ENCODE data around the gene FAM222B.
"Not testable (repeated sequence)": the region's sequence is repeated elsewhere in the genome, so short reads cannot be mapped to it uniquely, and the experiment has no call there.

FAM222B gene

DNA sequence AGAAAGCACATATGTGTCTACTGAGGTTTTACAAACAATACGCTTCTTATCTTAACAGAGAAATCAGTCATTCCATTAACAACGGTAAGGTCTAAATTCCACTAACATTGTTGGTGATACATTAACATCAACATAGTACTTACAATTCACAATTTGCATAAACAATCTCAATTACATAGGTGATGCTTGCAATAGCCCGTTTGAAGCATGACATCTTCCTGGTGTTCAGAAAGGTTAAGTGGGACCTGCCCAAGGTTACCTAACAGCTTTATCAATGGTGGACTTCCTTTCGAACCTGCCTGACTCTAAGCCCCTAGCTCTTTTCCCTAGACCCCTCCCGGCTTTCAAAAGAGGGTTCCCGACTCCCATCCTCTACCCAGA is 699 bp downstream of the FAM222B start:
- H3K4me3 ChIP-seq (ENCODE audit: low read length): peak overlapping the region; percentile 86
- DNase-seq (ENCODE audit: low read depth): no peak
- no peak for TF ChIP-seq CTCF (IDR thresholded peaks at IDR 0.05; ENCODE audit: insufficient read depth, low read depth, low read length, missing control alignments)

- TF ChIP-seq CTCF (IDR thresholded peaks at IDR 0.05; ENCODE audit: insufficient read depth, low read depth, low read length, missing control alignments): no peak
- no peak for DNase-seq (ENCODE audit: low read depth)
These were observed 3.4 kb downstream of the FAM222B start for GRCh38 chr17:28839221-28839620.

DNA sequence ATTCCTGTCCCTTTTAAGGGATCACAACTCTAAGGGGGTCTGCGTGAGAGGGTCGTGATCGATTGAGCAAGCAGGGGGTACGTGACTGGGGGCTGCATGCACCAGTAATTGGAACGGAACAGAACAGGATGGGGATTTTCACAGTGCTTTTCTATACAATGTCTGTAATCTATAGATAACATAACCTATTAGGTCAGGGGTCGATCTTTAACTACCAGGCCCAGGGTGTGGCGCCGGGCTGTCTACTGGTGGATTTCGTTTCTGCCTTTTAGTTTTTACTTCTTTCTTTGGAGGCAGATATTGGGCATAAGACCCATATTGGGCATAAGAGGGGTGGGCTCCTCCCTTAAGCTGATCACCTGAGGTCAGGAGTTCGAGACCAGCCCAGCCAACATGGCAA is 6.0 kb downstream of the FAM222B start:
- not testable (repeated sequence) for H3K4me3 ChIP-seq (ENCODE audit: low read length); DNase-seq (ENCODE audit: low read depth)

More at GRCh38 chr17:28839221-28839620, 3.4 kb downstream of the FAM222B start:
- H3K4me3 ChIP-seq (ENCODE audit: low read length): no peak overlapping the region

DNA sequence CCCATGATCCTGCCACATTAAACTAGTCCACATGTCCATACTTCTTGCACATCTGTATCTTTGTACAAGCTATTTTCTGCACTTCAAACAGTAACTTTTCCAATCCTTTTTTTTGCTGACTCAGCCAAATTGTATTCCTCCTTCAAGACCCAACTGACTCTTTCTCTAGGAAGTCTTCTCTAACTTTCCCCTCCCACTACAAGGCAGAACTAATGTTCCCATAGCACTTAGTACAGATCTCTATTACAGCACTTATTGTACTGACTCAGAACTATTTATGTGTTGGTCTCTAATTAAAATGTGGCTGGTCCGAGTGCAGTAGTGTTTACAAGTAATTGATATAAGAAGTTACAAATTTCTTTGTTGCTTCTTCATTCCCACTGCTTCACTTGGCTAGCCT is 8.2 kb downstream of the FAM222B start:
- DNase-seq (ENCODE audit: low read depth): no peak
- no peak for TF ChIP-seq CTCF (IDR thresholded peaks at IDR 0.05; ENCODE audit: insufficient read depth, low read depth, low read length, missing control alignments)
- no peak overlapping the region for H3K4me3 ChIP-seq (ENCODE audit: low read length)

GRCh38 chr17:28828294-28829040 is 14.1 kb downstream of the FAM222B start:
- no peak for DNase-seq (ENCODE audit: low read depth)
- no peak overlapping the region for H3K4me3 ChIP-seq (ENCODE audit: low read length)
- no peak for TF ChIP-seq CTCF (IDR thresholded peaks at IDR 0.05; ENCODE audit: insufficient read depth, low read depth, low read length, missing control alignments)

- no peak for TF ChIP-seq CTCF (IDR thresholded peaks at IDR 0.05; ENCODE audit: insufficient read depth, low read depth, low read length, missing control alignments)
- DNase-seq (ENCODE audit: low read depth): no peak
- H3K4me3 ChIP-seq (ENCODE audit: low read length): no peak overlapping the region
These were observed 14.9 kb downstream of the FAM222B start for GRCh38 chr17:28827672-28828071.

DNA sequence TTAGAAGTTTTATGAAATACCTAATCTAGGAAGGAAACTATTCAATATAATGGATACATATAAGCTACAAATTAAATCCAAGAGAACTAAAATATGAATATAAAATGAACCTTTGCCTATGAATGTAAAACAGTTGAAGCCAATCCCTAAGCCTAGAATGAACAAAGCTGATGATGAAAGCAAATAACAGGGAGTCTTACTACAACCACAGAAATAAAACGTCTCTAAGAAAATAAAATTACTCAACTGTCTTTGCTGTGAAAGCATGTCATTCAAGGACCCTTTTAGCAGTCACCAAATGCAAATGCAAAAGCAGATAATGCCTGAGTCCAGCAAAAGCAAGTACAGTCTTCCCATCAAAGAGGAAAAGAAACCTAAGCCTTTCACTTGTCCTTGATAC is 23.0 kb downstream of the FAM222B start:
- H3K4me3 ChIP-seq (ENCODE audit: low read length): no peak overlapping the region
- TF ChIP-seq CTCF (IDR thresholded peaks at IDR 0.05; ENCODE audit: insufficient read depth, low read depth, low read length, missing control alignments): no peak
- DNase-seq (ENCODE audit: low read depth): no peak

Measured in epithelial cell of esophagus (primary cell).